A549 (cell line): Measurements from ENCODE around the gene ACTG1. TPM values are rescaled to one million over a fixed set of nuclear protein-coding genes. Genes with fewer than 3 reads are reported as not detected.
A peak's percentile ranks its signal among the peaks of the same experiment; 100 is the strongest.

Source experiments
- ATAC-seq, 2 experiments: fragments of 200-7000 bp in 1 of 2; fragments of >200 bp in 1 of 2; cut with Nextera tagmentation in 1 of 2; cut with Tn5 transposase in 1 of 2; 3 replicates each; pipeline versions ENCODE4 v1.8.0 to v1.9.1; 2018 to 2020; ENCODE audit warnings: mild to moderate bottlenecking in 1 of 2, moderate library complexity in 1 of 2
- CTCF ChIA-PET: fragments of 300-600 bp; sonication (Branson Sonifier 250); formaldehyde crosslinking; extraction: SDS; loops from one replicate; lab custom pipeline; 2021; ENCODE audit warnings: antibody characterized with exemption, inconsistent platforms; lab: Yijun Ruan, JAX
- POLR2A ChIA-PET: fragments of 350-600 bp; formaldehyde crosslinking; extraction: SDS; loops from one replicate; lab custom pipeline; 2021; ENCODE audit warnings: antibody characterized with exemption, inconsistent platforms; lab: Yijun Ruan, JAX
- DNase-seq, 2 experiments: peaks; one replicate each; pipeline versions ENCODE4 v3.0.0 to v3.0.0-alpha.2; 2011 to 2016; ENCODE audit warnings: low read depth in 1 of 2, low spot score in 1 of 2
- FAIRE-seq: peaks from 2 replicates; lab custom pipeline; 2011; peaks lifted over from hg19 to GRCh38; lab: Jason Lieb, UNC
- H3K27ac ChIP-seq, 2 experiments: fragments of >200 bp; sonication (Bioruptor Twin); formaldehyde crosslinking; 3 replicates each; pipeline ENCODE4 v1.5.1; 2016 to 2017
- H3K4me1 ChIP-seq: fragments of >200 bp; sonication (Bioruptor Twin); formaldehyde crosslinking; 3 replicates; pipeline ENCODE4 v1.6.1; 2016
- H3K4me2 ChIP-seq: fragments of >200 bp; sonication (Bioruptor Twin); formaldehyde crosslinking; 3 replicates; pipeline ENCODE4 v1.6.1; 2016
- H3K4me3 ChIP-seq: fragments of >200 bp; sonication (Bioruptor Twin); formaldehyde crosslinking; 3 replicates; pipeline ENCODE4 v1.5.1; 2016
- H3K9me3 ChIP-seq: fragments of >200 bp; sonication (Bioruptor Twin); formaldehyde crosslinking; 3 replicates; pipeline ENCODE4 v1.6.1; 2016
- BHLHE40 ChIP-seq: IDR thresholded peaks from 2 replicates; pipeline ENCODE4 v1.6.1; 2012; ENCODE audit warnings: low read depth, low read length, inconsistent platforms
- CBX2 ChIP-seq: fragments of 200-600 bp; sonication (generic); IDR thresholded peaks from 2 replicates; pipeline ENCODE4 v1.6.1; 2016; ENCODE audit warnings: low read depth, mild to moderate bottlenecking, borderline replicate concordance
- CHD4 ChIP-seq: fragments of 200-600 bp; sonication (generic); IDR thresholded peaks from 2 replicates; pipeline ENCODE4 v1.6.1; 2016; ENCODE audit warnings: antibody characterized with exemption, mild to moderate bottlenecking, borderline replicate concordance
- EHF ChIP-seq: fragments of 250-450 bp; sonication (Bioruptor Pico); IDR thresholded peaks from 2 replicates; pipeline ENCODE4 v1.5.0; 2020; ENCODE audit warnings: mild to moderate bottlenecking
- FOSL2 ChIP-seq, 2 experiments: fragments of 450-650 bp in 1 of 2; fragments of >200 bp in 1 of 2; sonication (Bioruptor Twin) in 1 of 2; formaldehyde crosslinking; IDR thresholded peaks; 2 replicates each; pipeline versions ENCODE4 v1.5.0 to v1.6.1; 2016 to 2020; ENCODE audit warnings: mild to moderate bottlenecking in 1 of 2, moderate library complexity in 1 of 2
- HEYL ChIP-seq: fragments of 250-450 bp; sonication (Bioruptor Pico); IDR thresholded peaks from 2 replicates; pipeline ENCODE4 v1.8.0; 2021; ENCODE audit warnings: mild to moderate bottlenecking, moderate library complexity
- HOXB13 ChIP-seq: fragments of 250-450 bp; sonication (Bioruptor Pico); IDR thresholded peaks from 2 replicates; pipeline ENCODE4 v1.5.0; 2020; ENCODE audit warnings: low read depth, mild to moderate bottlenecking, moderate library complexity
- JUN ChIP-seq, 2 experiments: fragments of >200 bp; sonication (Bioruptor Twin); formaldehyde crosslinking; IDR thresholded peaks; 2 replicates in 1 of 2; 3 replicates in 1 of 2; pipeline ENCODE4 v1.6.1; 2016 to 2017
- JUNB ChIP-seq: fragments of >200 bp; sonication (Bioruptor Twin); formaldehyde crosslinking; IDR thresholded peaks from 2 replicates; pipeline ENCODE4 v1.6.1; 2016
- MAX ChIP-seq: IDR thresholded peaks from 2 replicates; pipeline ENCODE4 v1.6.1; 2012
- NR3C1 ChIP-seq: fragments of >200 bp; sonication (Bioruptor Twin); formaldehyde crosslinking; IDR thresholded peaks from 3 replicates; pipeline ENCODE4 v1.6.1; 2017
- RAD21 ChIP-seq, 2 experiments: fragments of >200 bp in 1 of 2; sonication (Bioruptor Twin) in 1 of 2; formaldehyde crosslinking in 1 of 2; IDR thresholded peaks in 1 of 2; conservative IDR thresholded peaks in 1 of 2; 2 replicates in 1 of 2; 3 replicates in 1 of 2; pipeline ENCODE4 v1.6.1; 2012 to 2018; ENCODE audit warnings: inconsistent platforms in 1 of 2
- ZC3H11A ChIP-seq: fragments of 450-650 bp; IDR thresholded peaks from 2 replicates; pipeline ENCODE4 v1.6.1; 2014; ENCODE audit warnings: antibody characterized with exemption, mild to moderate bottlenecking
- ZFP36 ChIP-seq: fragments of 450-650 bp; IDR thresholded peaks from 2 replicates; pipeline ENCODE4 v1.6.1; 2014; ENCODE audit warnings: borderline replicate concordance; ENCODE audit not compliant: partially characterized antibody
- WGBS: methylation state at CpG from one replicate; pipeline ENCODE4 v1.1.6; 2017; ENCODE audit errors: missing lambda C conversion rate; 5-methylcytosine and 5-hydroxymethylcytosine counted together
- polyA plus RNA-seq, 4 experiments: library from polyadenylated mRNA; depleted of rRNA in 3 of 4; stranded (reverse); fragments of >200 nt; fragmentation: RNase III in 1 of 4; extraction: RNeasy Plus Mini Kit Qiagen cat#74134 plus additional on column Dnase treatment in 1 of 4; gene quantifications; 2 replicates in 3 of 4; 3 replicates in 1 of 4; pipeline ENCODE4 v1.2.3, GENCODE V29; 2011 to 2017
- TF ChIP-seq, protein P1 (sequence below): fragments of 200-600 bp; sonication (generic); IDR thresholded peaks from 2 replicates; pipeline ENCODE4 v1.6.1; 2016; ENCODE audit warnings: antibody characterized with exemption, mild to moderate bottlenecking, moderate library complexity
- TF ChIP-seq, protein P2 (sequence below): fragments of 450-650 bp; IDR thresholded peaks from 2 replicates; pipeline ENCODE4 v1.6.1; 2014; ENCODE audit warnings: antibody characterized with exemption

Gene ACTG1
- polyA plus RNA-seq, 2 of the 4 experiments (the other 2 are of a cell fraction), result 2,042 to 7,263 TPM

DNA sequence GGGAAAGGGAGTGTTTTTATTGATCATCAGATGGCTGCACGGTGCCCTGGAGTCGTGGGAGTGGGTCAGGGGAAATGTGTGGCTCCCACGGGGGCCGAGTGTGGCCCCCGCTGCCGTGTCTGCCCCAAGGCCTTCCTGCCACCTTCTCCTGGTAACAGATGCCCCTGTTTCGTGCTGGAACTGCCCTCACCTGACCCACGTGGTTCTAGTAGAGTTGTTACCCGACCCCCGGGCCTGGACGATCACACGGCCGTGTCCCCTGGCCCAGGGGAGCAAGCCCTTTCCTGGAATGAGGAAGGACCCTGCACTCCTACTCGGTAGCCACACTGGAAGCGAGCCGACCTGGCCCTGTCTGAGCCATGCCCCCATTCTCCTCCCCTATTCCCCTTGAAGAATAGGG lies 37.6 kb downstream of the ACTG1 start:
- H3K27ac ChIP-seq, result no peak overlapping the region
- ATAC-seq, result no peak
- H3K4me1 ChIP-seq, result peaks cover under 1% of the 10 kb centered on the region; the same call in 1 of the 3 replicates
- TF ChIP-seq BHLHE40 (no peak), CBX2 (no peak), ZFP36 (no peak), ZC3H11A (no peak), HOXB13 (CRISPR knock-in tag) (no peak), FOSL2 (IDR thresholded peaks at IDR 0.05) (no peak), FOSL2 (CRISPR knock-in tag; IDR thresholded peaks at IDR 0.05) (no peak), MAX (no peak), CHD4 (no peak)
- TF ChIP-seq, protein P1, sequence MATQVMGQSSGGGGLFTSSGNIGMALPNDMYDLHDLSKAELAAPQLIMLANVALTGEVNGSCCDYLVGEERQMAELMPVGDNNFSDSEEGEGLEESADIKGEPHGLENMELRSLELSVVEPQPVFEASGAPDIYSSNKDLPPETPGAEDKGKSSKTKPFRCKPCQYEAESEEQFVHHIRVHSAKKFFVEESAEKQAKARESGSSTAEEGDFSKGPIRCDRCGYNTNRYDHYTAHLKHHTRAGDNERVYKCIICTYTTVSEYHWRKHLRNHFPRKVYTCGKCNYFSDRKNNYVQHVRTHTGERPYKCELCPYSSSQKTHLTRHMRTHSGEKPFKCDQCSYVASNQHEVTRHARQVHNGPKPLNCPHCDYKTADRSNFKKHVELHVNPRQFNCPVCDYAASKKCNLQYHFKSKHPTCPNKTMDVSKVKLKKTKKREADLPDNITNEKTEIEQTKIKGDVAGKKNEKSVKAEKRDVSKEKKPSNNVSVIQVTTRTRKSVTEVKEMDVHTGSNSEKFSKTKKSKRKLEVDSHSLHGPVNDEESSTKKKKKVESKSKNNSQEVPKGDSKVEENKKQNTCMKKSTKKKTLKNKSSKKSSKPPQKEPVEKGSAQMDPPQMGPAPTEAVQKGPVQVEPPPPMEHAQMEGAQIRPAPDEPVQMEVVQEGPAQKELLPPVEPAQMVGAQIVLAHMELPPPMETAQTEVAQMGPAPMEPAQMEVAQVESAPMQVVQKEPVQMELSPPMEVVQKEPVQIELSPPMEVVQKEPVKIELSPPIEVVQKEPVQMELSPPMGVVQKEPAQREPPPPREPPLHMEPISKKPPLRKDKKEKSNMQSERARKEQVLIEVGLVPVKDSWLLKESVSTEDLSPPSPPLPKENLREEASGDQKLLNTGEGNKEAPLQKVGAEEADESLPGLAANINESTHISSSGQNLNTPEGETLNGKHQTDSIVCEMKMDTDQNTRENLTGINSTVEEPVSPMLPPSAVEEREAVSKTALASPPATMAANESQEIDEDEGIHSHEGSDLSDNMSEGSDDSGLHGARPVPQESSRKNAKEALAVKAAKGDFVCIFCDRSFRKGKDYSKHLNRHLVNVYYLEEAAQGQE, result no peak
- TF ChIP-seq, all 56 proteins: peak for 0
- Histone ChIP-seq H3K4me3 (no peak overlapping the region), H3K4me2 (no peak overlapping the region), H3K9me3 (no peaks in the 10 kb centered on the region)
- DNase-seq (no peak), FAIRE-seq (no peak)
- 74% methylated on average over 16 of the region's 16 CpGs for WGBS
- CTCF ChIA-PET, result interaction anchor here (1.0 to 4.2 kb wide), 7 partner anchors 8 to 333 kb away, joined by 3 to 53 read pairs (median 4); partner anchors contain the start of gene SLC38A10
- POLR2A ChIA-PET, result no interaction called here

DNA sequence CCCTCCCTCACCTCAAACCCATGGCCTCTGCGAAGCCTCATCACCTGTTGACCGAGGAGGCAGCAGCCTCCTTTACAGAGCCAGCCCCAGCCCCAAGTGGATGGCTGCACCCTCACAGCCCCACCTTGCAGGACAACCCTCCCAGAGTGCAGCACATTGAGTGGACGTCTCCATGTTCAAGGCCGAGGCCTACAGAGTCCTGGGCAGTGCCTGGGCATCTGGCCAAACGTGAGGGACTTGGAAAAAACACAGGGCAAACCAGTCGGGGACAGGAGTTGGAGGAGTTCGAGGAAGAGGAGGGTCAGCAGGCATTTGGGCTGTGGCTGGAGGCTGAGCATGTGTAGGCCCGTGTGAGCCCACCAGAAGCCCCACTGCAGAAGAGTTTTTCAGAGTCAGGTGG lies 39.6 kb downstream of the ACTG1 start:
- Histone ChIP-seq H3K4me3 (no peak overlapping the region), H3K9me3 (no peaks in the 10 kb centered on the region), H3K4me2 (no peak overlapping the region), H3K4me1 (no peaks in the 10 kb centered on the region), H3K27ac (no peak overlapping the region)
- POLR2A ChIA-PET, result no interaction called here
- no peak for DNase-seq
- TF ChIP-seq JUN (IDR thresholded peaks at IDR 0.05) (no peak), CHD4 (no peak), EHF (CRISPR knock-in tag) (no peak), JUNB (no peak), RAD21 (conservative IDR thresholded peaks at IDR 0.05 in 1 of 2, IDR thresholded peaks at IDR 0.05 in 1 of 2) (no peak)
- ATAC-seq, result no peak
- no peak for FAIRE-seq
- 80% methylated on average over 8 of the region's 8 CpGs for WGBS
- CTCF ChIA-PET, result interaction anchor here (0.7 to 4.2 kb wide), 10 partner anchors 10 to 220 kb away, joined by 3 to 53 read pairs (median 5); no protein-coding TSS in a partner anchor

GRCh38 chr17:81471818-81472456 lies 40.7 kb downstream of the ACTG1 start:
- no peak for FAIRE-seq
- H3K27ac ChIP-seq, result no peak overlapping the region
- H3K9me3 ChIP-seq, result no peaks in the 10 kb centered on the region
- ChIA-PET CTCF (interaction anchor here (0.8 to 4.2 kb wide), 7 partner anchors 11 to 218 kb away, joined by 3 to 53 read pairs (median 4); no protein-coding TSS in a partner anchor), POLR2A (no interaction called here)
- no peak overlapping the region for H3K4me3 ChIP-seq
- H3K4me1 ChIP-seq, result no peaks in the 10 kb centered on the region
- no peak overlapping the region for H3K4me2 ChIP-seq
- TF ChIP-seq HOXB13 (CRISPR knock-in tag) (no peak), BHLHE40 (no peak), ZFP36 (no peak), MAX (0 out of 2 replicates have a peak, but pooled peaks have one; percentile 24), ZC3H11A (no peak), NR3C1 (no peak), HEYL (CRISPR knock-in tag) (no peak)
- TF ChIP-seq, protein P2, sequence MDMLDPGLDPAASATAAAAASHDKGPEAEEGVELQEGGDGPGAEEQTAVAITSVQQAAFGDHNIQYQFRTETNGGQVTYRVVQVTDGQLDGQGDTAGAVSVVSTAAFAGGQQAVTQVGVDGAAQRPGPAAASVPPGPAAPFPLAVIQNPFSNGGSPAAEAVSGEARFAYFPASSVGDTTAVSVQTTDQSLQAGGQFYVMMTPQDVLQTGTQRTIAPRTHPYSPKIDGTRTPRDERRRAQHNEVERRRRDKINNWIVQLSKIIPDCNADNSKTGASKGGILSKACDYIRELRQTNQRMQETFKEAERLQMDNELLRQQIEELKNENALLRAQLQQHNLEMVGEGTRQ, result peak; percentile 98
- 92% methylated on average over 28 of the region's 28 CpGs for WGBS
- ATAC-seq, result peak in 1 of 2 experiments; percentile 71; a peak in 3 of 6 replicates
- DNase-seq, result peak; percentile 80 to 94
